Measurements from ENCODE around the gene CIT.

CIT gene

GRCh38 chr12:119729871-119730270 is 147.2 kb downstream of the CIT start:
- no peak overlapping the region for H3K4me3 ChIP-seq (ENCODE audit: low read depth, low read length)
- TF ChIP-seq, protein P1, sequence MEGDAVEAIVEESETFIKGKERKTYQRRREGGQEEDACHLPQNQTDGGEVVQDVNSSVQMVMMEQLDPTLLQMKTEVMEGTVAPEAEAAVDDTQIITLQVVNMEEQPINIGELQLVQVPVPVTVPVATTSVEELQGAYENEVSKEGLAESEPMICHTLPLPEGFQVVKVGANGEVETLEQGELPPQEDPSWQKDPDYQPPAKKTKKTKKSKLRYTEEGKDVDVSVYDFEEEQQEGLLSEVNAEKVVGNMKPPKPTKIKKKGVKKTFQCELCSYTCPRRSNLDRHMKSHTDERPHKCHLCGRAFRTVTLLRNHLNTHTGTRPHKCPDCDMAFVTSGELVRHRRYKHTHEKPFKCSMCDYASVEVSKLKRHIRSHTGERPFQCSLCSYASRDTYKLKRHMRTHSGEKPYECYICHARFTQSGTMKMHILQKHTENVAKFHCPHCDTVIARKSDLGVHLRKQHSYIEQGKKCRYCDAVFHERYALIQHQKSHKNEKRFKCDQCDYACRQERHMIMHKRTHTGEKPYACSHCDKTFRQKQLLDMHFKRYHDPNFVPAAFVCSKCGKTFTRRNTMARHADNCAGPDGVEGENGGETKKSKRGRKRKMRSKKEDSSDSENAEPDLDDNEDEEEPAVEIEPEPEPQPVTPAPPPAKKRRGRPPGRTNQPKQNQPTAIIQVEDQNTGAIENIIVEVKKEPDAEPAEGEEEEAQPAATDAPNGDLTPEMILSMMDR (IDR thresholded peaks at IDR 0.05; ENCODE audit: low read depth, low read length): no peak

DNA sequence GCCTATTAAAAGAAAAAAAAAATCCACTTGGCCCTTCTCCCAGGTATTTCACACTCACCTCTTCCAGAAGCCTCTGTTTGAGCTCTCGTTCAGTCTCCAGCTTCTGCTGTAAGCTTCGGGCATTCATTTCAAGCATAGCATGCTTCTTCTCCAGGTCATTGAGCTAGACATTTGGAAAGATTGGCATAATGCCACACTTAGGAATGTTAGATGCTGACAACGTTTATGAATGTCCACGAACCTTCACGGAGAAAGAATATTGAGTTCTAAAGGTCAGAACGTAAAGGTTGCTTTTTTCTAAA is 148.7 kb downstream of the CIT start:
- H3K4me3 ChIP-seq (ENCODE audit: low read depth, low read length): no peak overlapping the region
- TF ChIP-seq, protein P1 (IDR thresholded peaks at IDR 0.05; ENCODE audit: low read depth, low read length): no peak

- TF ChIP-seq, protein P1 (IDR thresholded peaks at IDR 0.05; ENCODE audit: low read depth, low read length): no peak
- no peak overlapping the region for H3K4me3 ChIP-seq (ENCODE audit: low read depth, low read length)
Measured at GRCh38 chr12:119727600-119728443, 149.3 kb downstream of the CIT start.

GRCh38 chr12:119725523-119725922 is 151.6 kb downstream of the CIT start:
- TF ChIP-seq, protein P1 (IDR thresholded peaks at IDR 0.05; ENCODE audit: low read depth, low read length): no peak
- no peak overlapping the region for H3K4me3 ChIP-seq (ENCODE audit: low read depth, low read length)

DNA sequence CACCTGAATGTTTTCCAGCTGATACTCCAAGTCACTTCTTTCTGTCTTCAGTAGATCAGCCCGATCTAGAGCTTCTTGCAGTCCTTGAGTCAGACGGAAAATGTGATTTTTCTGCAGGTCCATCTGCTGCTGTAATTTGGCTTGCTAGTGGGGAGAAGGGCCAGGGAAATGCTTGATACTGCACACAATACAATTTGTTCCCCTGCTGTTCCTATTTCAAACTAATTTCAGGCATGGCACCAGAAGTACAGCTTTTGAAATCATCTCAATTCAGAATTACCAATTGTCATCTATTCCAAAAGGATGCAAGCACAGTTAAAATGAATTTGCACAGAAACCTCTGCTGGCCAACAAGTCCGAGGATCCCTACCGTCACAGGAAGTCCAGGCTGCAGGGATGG is 155.8 kb downstream of the CIT start:
- TF ChIP-seq, protein P1 (IDR thresholded peaks at IDR 0.05; ENCODE audit: low read depth, low read length): no peak
- H3K4me3 ChIP-seq (ENCODE audit: low read depth, low read length): no peak overlapping the region

DNA sequence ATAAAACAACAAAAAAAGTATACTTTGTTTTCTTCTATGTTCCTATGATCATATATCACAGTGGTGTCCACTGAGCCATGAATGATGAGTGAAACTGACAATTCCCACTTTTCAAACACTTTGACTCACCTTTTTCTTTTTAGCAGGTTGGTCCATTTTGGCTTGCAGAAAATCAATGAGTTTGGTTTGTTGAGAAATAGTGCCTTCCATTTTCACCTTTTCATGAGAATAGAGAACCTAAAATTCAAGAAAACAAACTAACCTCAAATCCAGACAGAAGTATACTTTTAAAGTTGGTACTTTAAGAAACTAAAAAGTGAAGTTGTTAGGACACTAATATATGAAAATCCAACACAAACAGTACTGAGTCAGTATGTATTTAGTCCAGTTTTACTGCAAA is 156.8 kb downstream of the CIT start:
- H3K4me3 ChIP-seq (ENCODE audit: low read depth, low read length): no peak overlapping the region
- TF ChIP-seq, protein P1 (IDR thresholded peaks at IDR 0.05; ENCODE audit: low read depth, low read length): no peak

- TF ChIP-seq, protein P1 (IDR thresholded peaks at IDR 0.05; ENCODE audit: low read depth, low read length): no peak
- no peak overlapping the region for H3K4me3 ChIP-seq (ENCODE audit: low read depth, low read length)
Measured at GRCh38 chr12:119718141-119718540, 159.0 kb downstream of the CIT start.

Data from WI38 (cell line).